GM12892 (cell line): ENCODE measurements around the gene KLHL41.

Source experiments
- POLR2A ChIP-seq: IDR thresholded peaks from 2 replicates; pipeline ENCODE4 v1.6.1; 2011; ENCODE audit warnings: low read depth, low read length, control low read depth
- TAF1 ChIP-seq: IDR thresholded peaks from 2 replicates; pipeline ENCODE4 v1.6.1; 2011; ENCODE audit warnings: low read depth, mild to moderate bottlenecking, control low read depth, low read length, borderline replicate concordance

GRCh38 chr2:169495310-169495928 is 14.1 kb upstream of the KLHL41 start:
- TF ChIP-seq TAF1 = no peak
- no peak for TF ChIP-seq POLR2A
